Panc1 (cell line): ENCODE data around the gene RRAS. TPM values are rescaled to one million over a fixed set of nuclear protein-coding genes. Genes with fewer than 3 reads are reported as not detected.

Experiments used
- ATAC-seq: fragments of 200-7000 bp; cut with Tn5 transposase; 2 replicates; pipeline ENCODE4 v1.9.1; 2020; ENCODE audit warnings: mild to moderate bottlenecking, moderate library complexity
- BruUV-seq: library from RNA; stranded (reverse); fragments of 400-500 nt; replicated peaks from 2 replicates; lab custom pipeline; 2021; lab: Mats Ljungman, UMichigan
- CTCF ChIA-PET: fragments of 300-600 bp; sonication (Branson Sonifier 250); formaldehyde crosslinking; loops from one replicate; lab custom pipeline; 2022; ENCODE audit warnings: antibody characterized with exemption; lab: Charles Lee
- POLR2A ChIA-PET: fragments of 300-600 bp; sonication (Branson Sonifier 250); formaldehyde crosslinking; loops from one replicate; lab custom pipeline; 2022; ENCODE audit warnings: antibody characterized with exemption; lab: Charles Lee
- DNase-seq: peaks from one replicate; pipeline ENCODE4 v3.0.0-alpha.2; 2010; ENCODE audit warnings: low read depth, low spot score
- H3K27ac ChIP-seq: 2 replicates; pipeline ENCODE4 v1.5.1; 2011; ENCODE audit warnings: mild to moderate bottlenecking, low read length, inconsistent platforms
- H3K27me3 ChIP-seq: fragments of 200-500 bp; sonication (Bioruptor generic); 2 replicates; pipeline ENCODE4 v1.6.0; 2014; ENCODE audit warnings: low read length, inconsistent platforms; ENCODE audit not compliant: control insufficient read depth, insufficient read depth
- H3K36me3 ChIP-seq: fragments of 200-500 bp; sonication (Bioruptor generic); 2 replicates; pipeline ENCODE4 v1.5.1; 2014; ENCODE audit warnings: inconsistent platforms, mild to moderate bottlenecking, low read length, moderate library complexity; ENCODE audit not compliant: control insufficient read depth, insufficient read depth
- H3K4me1 ChIP-seq: 2 replicates; pipeline ENCODE4 v1.5.1; 2011; ENCODE audit warnings: inconsistent platforms, mild to moderate bottlenecking, low read length, moderate library complexity; ENCODE audit not compliant: control insufficient read depth, insufficient read depth
- H3K4me3 ChIP-seq, 2 experiments: 2 replicates each; pipeline ENCODE4 v1.5.1; 2011 to 2012; ENCODE audit warnings: low read depth in 2 of 2, low read length in 2 of 2, mild to moderate bottlenecking in 2 of 2, inconsistent platforms in 1 of 2, moderate library complexity in 1 of 2
- H3K9me3 ChIP-seq: fragments of 200-500 bp; sonication (Bioruptor generic); 2 replicates; pipeline ENCODE4 v1.5.1; 2014; ENCODE audit warnings: low read depth, mild to moderate bottlenecking, inconsistent platforms, low read length, moderate library complexity; ENCODE audit not compliant: control insufficient read depth, insufficient read depth
- CTCF ChIP-seq: fragments of 450-650 bp; IDR thresholded peaks from 2 replicates; pipeline ENCODE4 v1.5.1; 2017; ENCODE audit warnings: mild to moderate bottlenecking
- POLR2AphosphoS5 ChIP-seq: IDR thresholded peaks from 2 replicates; pipeline ENCODE4 v1.6.1; 2012; ENCODE audit warnings: mild to moderate bottlenecking, low read depth, low read length, moderate library complexity
- REST ChIP-seq, 2 experiments: IDR thresholded peaks; 2 replicates each; pipeline ENCODE4 v1.6.1; 2011 to 2012; ENCODE audit warnings: low read depth in 2 of 2, control low read depth in 1 of 2, low read length in 1 of 2, mild to moderate bottlenecking in 1 of 2, moderate library complexity in 1 of 2; ENCODE audit not compliant: insufficient read depth in 1 of 2
- SIN3A ChIP-seq: IDR thresholded peaks from 2 replicates; pipeline ENCODE4 v1.6.1; 2012; ENCODE audit warnings: low read depth, mild to moderate bottlenecking, low read length, moderate library complexity, borderline replicate concordance; ENCODE audit not compliant: insufficient read depth
- TCF7L2 ChIP-seq: IDR thresholded peaks from 2 replicates; pipeline ENCODE4 v1.6.1; 2011; ENCODE audit warnings: mild to moderate bottlenecking, low read depth, low read length, inconsistent platforms
- in situ Hi-C: cut with HindIII; loops from 2 replicates; pipeline ENCODE4 v1.10.0; 2016; ENCODE audit warnings: low sequenced_read_pairs, low pct_unique_long_range_greater_than_20kb
- intact Hi-C: fragments of 100-400 bp; cut with micrococcal nuclease; formaldehyde crosslinking; loops from one replicate; pipeline ENCODE4 v1.10.0; 2022; ENCODE audit not compliant: unreplicated experiment
- total RNA-seq: library from RNA; stranded (reverse); gene quantifications from one replicate; pipeline ENCODE4 v1.2.1, GENCODE V29; 2021; ENCODE audit not compliant: unreplicated experiment

Gene RRAS
- total RNA-seq, 1 experiment from 2014 or later, result 64.4 TPM

DNA sequence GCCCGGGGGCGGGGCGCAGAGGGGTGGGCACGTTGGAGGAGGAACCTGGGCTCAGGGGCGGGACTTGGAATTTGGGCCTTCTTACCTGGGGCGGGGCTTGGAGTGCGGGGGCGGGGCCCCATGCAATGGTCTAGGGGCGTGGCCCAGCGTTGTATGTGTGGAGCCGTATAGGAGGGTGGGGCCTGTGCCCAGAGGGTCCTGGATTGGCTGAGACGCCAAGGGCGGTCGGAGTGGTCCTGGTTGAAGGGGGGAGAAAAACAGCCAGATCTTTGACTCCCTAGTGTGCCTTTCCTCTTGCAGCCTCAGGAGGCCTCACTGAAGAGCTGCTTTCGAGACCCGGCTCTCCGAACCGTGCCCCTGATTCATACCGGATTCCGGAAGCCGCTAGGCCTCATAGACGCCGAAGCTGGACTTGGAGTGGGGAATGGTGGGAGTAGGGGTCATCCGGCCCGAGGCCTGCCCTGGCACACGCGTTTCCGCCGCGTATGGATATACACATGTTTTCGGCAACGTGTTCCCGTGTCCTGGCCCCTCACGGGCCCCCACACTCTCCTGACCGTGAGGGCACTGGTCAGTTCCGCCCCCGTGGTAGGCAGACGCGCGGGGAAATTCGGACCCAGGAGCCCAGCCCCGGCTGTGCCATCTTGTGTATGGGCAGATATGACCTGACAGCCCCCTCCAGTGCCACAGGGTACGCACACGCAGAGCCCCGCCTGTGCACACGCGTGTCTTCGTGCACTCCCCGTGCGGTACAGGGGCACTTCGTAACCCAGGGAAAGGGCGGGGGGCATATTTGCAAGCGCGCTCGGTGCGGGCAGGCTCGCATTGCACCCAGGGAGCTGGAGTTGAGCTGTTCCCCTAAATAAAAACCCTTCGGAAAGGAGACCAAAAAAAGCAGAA is 49.6 kb downstream of the RRAS start:
- no peaks in the 10 kb centered on the region for H3K27me3 ChIP-seq
- intact Hi-C loops, result no loop called here
- in situ Hi-C loops, result no loop called here
- H3K9me3 ChIP-seq, result no peaks in the 10 kb centered on the region
- peak overlapping the region; percentile 88 for H3K27ac ChIP-seq
- BruUV-seq, result no TSS peak
- H3K4me1 ChIP-seq, result peaks cover 8% of the 10 kb centered on the region
- TF ChIP-seq TCF7L2, result no peak
- TF ChIP-seq REST (IDR thresholded peaks at IDR 0.05; ENCODE audit: insufficient read depth in 1 of 2, low read depth in 2 of 2, low read length in 1 of 2), result no peak
- TF ChIP-seq POLR2AphosphoS5, result peak; percentile 79
- H3K36me3 ChIP-seq, result peaks cover 4% of the 10 kb centered on the region; the same call in 1 of the 2 replicates
- DNase-seq, result peak; percentile 56
- H3K4me3 ChIP-seq, result peak overlapping the region; percentile 63 to 77
- peak; percentile 87 for ATAC-seq
- ChIA-PET POLR2A (no interaction called here), CTCF (no interaction called here)

GRCh38 chr19:49589502-49589905 is 50.4 kb downstream of the RRAS start:
- POLR2A ChIA-PET, result no interaction called here
- ATAC-seq (no peak; the same call in 1 of the 2 replicates), DNase-seq (no peak)
- BruUV-seq, result no TSS peak
- Histone ChIP-seq H3K4me3 (no peak overlapping the region), H3K27me3 (no peaks in the 10 kb centered on the region), H3K9me3 (no peaks in the 10 kb centered on the region), H3K4me1 (peaks cover 8% of the 10 kb centered on the region), H3K36me3 (peaks cover 4% of the 10 kb centered on the region; the same call in 1 of the 2 replicates), H3K27ac (no peak overlapping the region)
- TF ChIP-seq SIN3A (no peak), POLR2AphosphoS5 (no peak), CTCF (no peak), TCF7L2 (no peak), REST (IDR thresholded peaks at IDR 0.05; ENCODE audit: insufficient read depth in 1 of 2, low read depth in 2 of 2, low read length in 1 of 2) (no peak)
- in situ Hi-C loops (no loop called here), intact Hi-C loops (no loop called here)
- CTCF ChIA-PET, result no interaction called here
